Measurements from ENCODE around the gene STIMATE.

Gene STIMATE

DNA sequence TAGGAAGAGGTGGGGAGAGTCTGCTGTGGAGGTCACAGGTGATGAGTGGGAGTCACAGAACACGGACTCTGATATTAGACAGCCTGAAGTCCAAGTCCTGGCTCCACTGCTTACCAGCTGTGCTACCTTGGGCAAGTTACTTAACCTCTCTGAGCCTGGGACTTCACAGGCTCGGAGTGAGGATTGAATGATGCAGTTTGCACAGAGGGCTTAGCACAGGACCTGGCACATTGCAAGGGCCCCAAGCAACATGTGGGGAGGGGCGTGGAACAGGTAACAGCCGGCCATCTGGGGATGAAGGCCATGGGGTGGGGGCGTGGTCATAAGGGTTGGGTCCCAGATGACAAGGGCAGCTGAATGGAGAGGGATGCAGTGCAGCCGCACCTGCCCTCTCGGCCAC is 107.0 kb downstream of the STIMATE start:
- DNase-seq (ENCODE audit: low read depth), result no peak

DNA sequence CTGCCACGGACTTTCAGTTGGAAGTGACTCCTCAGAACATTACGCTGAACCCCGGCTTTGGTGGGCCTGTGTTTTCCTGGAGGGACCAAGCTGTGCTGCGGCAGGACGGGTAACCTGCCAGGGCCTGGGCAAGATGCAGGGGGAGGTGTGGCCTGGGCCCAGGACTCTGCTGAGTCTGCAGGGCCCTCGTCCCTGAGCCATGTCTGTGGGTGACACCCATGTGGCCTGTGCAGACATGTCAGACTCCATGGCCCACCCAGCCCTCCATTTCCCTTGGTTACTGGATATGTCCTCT is 107.7 kb downstream of the STIMATE start:
- DNase-seq (ENCODE audit: low read depth), result no peak

DNA sequence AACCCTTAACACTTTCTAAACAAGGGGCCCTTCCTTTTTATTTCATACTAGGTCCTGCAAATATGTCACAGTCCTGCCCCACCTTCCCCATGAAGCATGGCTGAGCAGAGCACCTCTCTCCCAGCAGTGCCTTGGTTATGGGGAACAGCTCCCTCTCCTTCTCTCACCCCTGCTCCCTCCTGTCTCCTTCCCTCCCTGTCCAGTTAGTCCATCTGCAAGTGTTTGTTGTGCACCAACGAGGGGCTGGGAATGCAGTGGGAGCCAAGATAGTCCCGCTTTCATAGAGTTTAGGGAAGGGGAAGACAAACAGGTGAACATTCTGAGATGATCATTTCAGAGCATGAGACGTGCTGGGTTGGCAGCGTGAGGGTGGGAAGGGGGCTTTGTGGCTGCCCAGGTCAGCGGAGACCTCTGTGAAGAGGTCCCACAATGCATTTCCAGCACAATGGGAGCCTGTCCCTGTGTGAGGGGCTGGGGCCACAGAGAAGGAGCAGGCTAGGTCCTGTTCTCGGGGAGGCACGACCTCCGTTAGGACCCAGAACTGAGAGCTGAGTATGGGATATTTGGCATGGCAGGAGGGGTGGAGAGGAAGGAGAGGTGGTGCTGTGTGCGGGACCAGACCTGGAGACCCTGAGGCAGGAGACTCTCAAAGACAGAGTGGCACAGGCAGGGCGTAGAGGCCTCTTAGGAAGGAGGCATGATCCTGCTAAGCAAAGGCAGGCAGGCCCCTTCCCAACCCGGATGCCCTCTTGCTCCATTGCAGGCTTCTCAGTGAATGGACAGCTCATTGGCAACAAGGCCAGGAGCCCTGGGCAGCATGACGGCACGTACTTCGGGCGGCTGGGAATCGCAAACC is 108.2 kb downstream of the STIMATE start:
- DNase-seq (ENCODE audit: low read depth), result no peak

DNA sequence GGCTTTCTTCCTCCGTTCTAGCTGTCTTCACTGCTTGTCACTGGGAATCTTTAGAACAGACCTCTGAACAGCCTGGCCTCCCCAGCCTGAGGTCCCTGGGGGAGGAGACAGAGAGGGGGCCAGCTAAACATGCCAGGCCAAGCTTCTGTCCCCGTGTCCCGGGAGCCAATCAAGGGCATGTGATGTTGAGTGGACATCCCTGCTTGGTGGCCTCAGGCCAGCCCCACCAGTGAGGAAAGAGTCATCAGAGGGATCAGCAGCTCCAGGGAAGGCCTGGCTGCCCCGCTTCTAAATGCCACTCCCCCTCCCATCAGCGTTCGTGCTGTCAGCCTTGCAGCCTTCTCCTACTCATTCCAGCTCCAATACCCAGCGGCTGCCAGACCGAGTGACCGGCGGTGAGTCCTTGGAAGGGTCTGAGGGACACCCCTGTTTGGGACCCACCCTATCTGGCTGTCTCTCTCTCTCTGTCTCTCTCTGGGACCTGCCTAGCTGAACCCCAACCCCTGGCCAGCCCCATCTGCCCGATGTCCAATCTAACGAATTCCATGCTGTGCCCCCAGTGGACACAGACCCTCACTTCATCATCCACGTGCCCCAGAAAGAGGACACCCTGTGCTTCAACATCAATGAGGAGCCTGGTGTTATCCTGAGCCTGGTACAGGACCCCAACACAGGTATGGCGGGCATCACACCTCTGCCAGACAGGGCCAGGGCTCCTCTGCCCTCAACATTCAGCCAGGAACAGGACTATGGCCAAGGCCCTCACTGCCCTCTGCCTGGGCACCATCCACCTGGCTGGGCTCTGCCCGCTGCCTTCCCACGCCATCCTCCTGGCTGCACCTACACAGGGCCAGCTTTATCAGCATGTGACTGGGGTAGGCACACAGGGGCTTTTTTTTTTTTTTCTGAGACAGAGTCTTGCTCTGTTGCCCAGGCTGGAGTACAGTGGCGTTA is 109.4 kb downstream of the STIMATE start:
- DNase-seq (ENCODE audit: low read depth), result no peak

DNA sequence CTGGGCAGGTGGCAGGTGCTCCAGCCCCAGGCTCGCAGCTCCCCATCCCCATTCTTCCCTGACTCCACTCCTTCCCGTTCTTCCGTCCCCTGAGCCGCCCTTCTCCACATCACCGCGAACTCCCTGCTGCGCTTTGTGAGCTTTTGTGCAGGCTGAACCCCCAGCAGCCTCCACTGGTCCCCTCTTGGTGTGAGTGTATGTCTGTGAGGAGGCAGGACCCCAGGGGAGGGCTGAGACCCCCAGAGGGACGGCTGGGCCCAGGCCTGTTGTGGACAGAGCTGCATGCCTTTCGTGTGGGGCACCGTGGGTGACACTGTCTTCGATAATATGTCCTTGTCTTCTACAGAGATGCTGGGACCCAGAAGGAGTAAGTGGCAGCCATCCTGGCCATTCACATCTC is 110.1 kb downstream of the STIMATE start:
- DNase-seq (ENCODE audit: low read depth), result no peak
